HG03342 (cell line): ENCODE measurements around the gene M6PR.

Experiments
- ATAC-seq: cut with Tn5 transposase; IDR thresholded peaks from one replicate; pipeline ENCODE4 v1.9.1; 2021; ENCODE audit warnings: mild to moderate bottlenecking, moderate library complexity; ENCODE audit not compliant: unreplicated experiment

M6PR gene

GRCh38 chr12:8949342-8950220 is at the start of gene M6PR:
Gene M6PR, minus strand, starts transcription at chr12:8949645. Its CDS starts 3,241 bp downstream, at chr12:8946404.
- ATAC-seq, result peak; percentile 77

GRCh38 chr12:8996682-8997405 is 47.4 kb upstream of the M6PR start:
- ATAC-seq, result peak; percentile 97

DNA sequence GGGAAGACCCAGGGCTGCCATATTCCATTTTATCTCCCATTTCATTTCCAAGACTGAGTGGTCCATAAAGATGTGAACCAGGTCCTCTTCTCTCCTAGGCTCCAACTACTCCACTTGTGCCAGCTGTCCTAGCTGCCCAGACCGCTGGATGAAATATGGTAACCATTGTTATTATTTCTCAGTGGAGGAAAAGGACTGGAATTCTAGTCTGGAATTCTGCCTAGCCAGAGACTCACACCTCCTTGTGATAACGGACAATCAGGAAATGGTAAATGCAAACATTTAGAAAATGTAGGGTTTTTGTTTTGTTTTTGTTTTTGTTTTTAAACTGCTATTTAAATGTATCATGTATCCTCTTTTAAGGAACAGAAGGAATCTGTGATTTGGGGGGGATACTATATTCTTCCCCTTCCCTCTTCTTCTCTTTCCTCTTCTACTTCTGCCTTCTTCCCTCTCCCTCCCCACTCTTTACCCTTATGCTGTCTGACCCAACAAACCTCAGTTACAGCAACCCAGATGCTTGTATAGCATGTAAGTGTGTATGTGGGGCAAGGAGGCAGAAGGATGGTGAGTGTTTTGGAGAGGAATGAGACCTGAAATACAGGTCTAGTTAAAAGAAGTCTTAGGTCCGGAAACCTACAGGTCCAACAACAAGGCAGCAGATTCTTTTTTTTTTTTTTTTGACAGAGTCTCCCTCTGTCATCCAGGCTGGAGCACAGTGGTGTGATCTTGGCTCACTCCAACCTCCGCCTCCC is 45.8 kb upstream of the M6PR start:
- no peak for ATAC-seq

DNA sequence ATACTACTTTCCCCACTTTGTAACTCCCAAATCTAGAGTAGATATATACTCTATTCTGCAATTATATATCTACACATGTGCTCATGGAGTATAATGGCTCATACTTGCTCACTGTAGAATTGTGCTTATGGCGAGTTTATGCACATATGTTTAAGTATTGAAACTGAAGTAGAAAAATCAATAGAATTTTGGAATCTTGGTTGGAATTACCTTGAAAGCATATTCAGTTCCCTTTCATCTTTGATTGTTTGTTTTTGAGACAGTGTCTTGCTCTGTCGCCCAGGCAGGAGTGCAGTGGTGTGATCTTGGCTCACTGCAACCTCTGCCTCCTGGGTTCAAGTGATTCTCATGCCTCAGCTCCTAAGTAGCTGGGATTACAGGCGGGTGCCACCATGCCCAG is 44.4 kb upstream of the M6PR start:
- ATAC-seq, result no peak

DNA sequence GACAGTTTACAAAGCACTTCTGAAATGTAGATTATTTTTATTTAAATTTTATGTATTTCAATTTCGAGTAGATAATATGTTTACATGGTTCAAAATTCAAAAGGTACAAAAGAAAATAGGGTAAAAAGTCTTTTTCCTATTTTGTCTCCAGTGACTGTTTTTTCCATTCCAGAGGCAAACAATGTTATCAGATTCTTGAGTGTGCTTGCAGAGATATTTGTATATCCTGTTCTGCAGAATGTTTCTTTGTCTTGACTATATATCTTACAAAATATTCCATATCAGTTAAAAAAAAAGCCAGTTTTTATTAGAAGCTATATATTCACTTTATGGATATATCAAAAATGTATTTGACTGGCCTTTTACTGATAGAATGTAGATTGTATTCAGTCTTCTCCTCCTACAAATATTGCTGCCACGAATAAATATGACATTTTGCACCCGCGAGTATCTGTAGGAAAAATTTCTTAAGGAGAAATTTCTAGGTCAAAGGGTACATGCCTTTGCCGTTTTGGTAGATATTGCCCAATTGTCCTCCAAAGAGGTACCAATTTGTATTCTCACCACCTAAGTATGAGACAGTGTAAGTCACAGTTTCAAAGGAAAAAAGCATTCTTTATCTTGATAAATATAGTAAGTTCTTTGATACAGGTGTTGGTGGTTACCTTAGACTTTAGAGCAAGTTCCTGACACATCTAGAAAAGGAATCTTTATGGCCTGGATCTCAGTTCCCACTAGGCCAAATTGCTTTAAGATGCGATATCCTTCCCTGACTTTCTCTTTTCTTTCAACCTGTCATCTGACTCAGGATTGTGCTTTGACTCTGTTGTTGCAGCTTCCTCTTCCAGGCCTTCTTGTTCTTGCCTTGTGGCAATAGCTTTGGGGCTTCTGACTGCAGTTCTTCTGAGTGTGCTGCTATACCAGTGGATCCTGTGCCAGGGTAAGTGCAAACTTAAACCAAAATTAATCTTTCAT is 42.2 kb upstream of the M6PR start:
- no peak for ATAC-seq

DNA sequence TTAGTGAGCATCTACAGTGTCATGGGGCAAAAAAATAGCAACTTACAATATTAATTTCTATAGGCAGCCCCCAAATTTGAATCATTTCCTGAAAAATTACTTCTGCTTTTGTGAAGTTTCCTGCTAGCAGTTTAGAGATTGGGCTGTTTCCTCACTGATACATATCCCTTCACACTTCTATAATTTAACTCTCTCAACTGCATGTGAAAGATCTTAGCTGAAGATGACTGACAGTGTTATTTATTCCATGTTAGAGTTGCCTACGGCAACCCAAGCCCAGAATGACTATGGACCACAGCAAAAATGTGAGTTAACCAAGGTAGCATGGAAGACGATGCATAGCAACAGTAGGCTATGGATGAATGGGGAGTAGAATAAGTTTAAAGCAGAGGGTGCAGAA is 40.0 kb upstream of the M6PR start, which contains the start of gene KLRG1:
TSS of gene KLRG1 (plus strand) at position 134 of the 400 bp plus-strand sequence. CDS start at position 224, 90 bp downstream.
- ATAC-seq, result peak; percentile 53

- ATAC-seq, result no peak
Measured at GRCh38 chr12:8987685-8988084, 38.2 kb upstream of the M6PR start.

DNA sequence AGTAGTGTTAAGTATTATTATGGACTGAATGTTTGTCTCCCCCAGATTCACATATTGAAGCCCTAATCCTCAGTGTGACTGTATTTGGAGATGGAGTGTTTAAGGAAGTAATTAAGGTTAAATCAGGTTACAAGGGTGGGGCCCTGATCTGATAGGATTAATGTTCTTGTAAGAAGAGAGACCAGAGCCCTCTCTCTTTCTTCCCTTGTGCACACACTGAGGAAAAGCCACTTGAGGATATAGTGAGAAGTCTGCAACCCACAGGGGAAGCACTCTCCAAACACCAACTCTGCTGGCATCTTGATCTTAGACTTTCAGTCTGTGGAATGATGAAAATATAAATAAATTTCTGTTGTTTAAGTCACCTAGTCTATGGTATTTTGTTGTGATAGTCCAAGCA is 37.7 kb upstream of the M6PR start:
- no peak for ATAC-seq

DNA sequence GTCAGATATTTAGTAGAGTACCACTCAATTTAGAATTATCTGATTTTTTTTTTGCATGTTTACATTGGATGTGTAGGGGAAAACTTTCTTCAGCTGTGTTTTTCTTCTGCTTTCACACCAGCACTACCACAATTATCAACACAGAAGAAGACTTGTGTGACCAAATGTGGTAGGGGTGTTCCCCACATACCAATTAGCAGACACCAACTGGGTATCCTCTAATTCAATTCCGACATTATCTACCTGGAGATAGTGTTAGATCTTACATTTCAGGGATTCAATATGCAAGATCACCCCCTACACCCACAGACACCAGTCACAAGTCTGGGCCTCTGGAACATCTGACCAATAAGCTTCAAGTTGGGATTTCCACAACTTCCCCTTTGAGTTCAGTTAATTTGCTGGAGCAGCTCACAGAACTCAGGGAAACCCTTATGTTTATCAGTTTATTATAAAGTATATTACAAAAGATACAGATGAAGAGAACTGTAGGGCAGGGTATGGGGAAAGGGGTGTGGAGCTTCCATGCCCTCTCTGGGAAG is 35.8 kb upstream of the M6PR start:
- ATAC-seq, result no peak

DNA sequence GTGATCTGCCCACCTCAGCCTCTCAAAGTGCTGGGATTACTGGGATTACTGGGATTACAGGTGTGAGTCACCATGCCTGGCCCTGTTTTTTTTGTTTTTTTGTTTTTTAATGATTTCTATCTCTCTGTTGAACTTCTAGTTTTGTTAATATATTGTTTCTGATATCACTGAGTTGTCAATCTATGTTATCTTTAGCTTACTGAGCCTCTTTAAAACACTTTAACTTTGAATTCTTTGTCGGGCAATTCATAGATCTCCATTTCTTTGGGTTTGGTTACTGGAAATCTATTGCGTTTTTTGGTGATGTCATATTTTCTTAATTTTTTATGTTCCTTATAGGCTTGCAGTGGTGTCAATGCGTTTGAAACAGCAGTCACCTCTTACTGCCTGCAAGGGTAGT is 30.7 kb upstream of the M6PR start:
- ATAC-seq, result no peak

DNA sequence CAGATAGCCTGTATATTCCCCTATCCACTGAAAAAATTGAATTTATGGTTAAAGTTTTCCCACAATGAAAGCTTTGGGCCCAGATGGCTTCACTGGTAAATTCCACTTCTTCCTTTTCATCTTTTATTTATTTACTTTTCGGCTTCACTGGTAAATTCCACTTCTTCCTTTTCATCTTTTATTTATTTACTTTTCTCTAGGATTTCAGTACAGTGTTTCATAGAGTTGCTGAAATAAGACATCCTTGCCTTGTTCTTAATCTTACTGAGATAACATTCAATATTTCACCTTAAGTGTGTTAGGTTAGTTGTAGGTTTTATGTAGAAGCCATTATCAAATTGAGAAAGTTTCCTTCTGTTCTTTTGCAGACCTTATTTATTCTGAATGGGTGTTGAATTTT is 21.0 kb upstream of the M6PR start:
- no peak for ATAC-seq

GRCh38 chr12:8969861-8970411 is 20.5 kb upstream of the M6PR start:
- ATAC-seq, result no peak

GRCh38 chr12:8968761-8969160 is 19.3 kb upstream of the M6PR start:
- no peak for ATAC-seq

DNA sequence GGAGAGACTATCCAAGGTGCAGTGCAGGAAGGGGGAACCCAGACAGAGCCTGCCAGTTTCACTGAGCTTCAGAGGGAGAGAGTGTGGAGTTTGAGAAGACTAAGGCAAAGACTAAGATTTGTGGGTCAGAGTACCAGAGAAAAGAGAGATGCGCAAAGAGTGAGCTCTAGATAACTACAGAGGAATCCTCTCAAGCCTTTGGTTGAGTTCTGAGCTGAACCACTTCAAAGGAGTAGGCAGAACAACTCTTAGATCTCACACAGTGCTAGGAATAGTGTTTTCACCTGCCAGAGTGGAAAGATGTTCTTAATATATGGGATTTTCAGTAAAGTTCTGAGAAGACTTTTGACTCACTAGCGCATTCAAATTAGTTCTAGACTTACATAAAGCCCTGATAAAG is 10.7 kb upstream of the M6PR start:
- no peak for ATAC-seq

- ATAC-seq, result no peak
Measured at GRCh38 chr12:8958066-8958465, 8.6 kb upstream of the M6PR start.

GRCh38 chr12:8957561-8957960 is 8.1 kb upstream of the M6PR start:
- ATAC-seq, result no peak

GRCh38 chr12:8956772-8957171 is 7.3 kb upstream of the M6PR start:
- no peak for ATAC-seq

DNA sequence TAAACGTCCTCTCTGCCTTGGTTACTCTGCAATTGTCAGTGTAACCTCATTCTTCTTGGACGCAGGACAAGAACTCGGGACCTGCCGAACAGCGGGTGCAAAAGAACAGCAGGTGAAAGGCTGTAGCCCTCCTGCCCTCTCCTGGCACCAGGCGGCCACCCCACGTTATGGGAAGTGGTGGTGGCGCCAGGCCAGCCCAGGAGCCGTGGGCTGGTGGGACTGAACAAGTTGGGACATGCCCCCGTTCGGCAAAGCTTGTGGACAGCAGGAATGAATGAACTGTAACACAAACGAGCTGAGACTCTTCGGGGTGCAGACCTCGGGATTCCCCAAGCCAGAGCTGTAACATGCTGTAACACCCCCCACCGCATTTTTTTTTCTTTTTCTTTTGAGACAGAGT is 6.6 kb upstream of the M6PR start:
- ATAC-seq, result no peak

- ATAC-seq, result no peak
Measured at GRCh38 chr12:8953773-8954402, 4.4 kb upstream of the M6PR start.
